ENCODE data around the gene MYO5B. TPM values are rescaled to one million over a fixed set of nuclear protein-coding genes. Genes with fewer than 3 reads are reported as not detected.

The MYO5B gene
- total RNA-seq, 1 experiment from 2014 or later: 25.0 TPM

- no peak for DNase-seq (ENCODE audit: extremely low read depth, low read depth)
Observed at GRCh38 chr18:49863769-49864621, 331.0 kb downstream of the MYO5B start.

GRCh38 chr18:49862656-49863385 lies 332.1 kb downstream of the MYO5B start:
- DNase-seq (ENCODE audit: extremely low read depth, low read depth): no peak

- DNase-seq (ENCODE audit: extremely low read depth, low read depth): no peak
Observed at GRCh38 chr18:49861659-49862058, 333.3 kb downstream of the MYO5B start.

GRCh38 chr18:49859725-49860124 lies 335.2 kb downstream of the MYO5B start:
- DNase-seq (ENCODE audit: extremely low read depth, low read depth): no peak

- DNase-seq (ENCODE audit: extremely low read depth, low read depth): no peak
Observed at GRCh38 chr18:49859021-49859359, 336.0 kb downstream of the MYO5B start.

- DNase-seq (ENCODE audit: extremely low read depth, low read depth): peak; percentile 56
Observed at GRCh38 chr18:49858309-49859020, 336.5 kb downstream of the MYO5B start.

- no peak for DNase-seq (ENCODE audit: extremely low read depth, low read depth)
Observed at GRCh38 chr18:49857708-49858107, 337.2 kb downstream of the MYO5B start.

- no peak for DNase-seq (ENCODE audit: extremely low read depth, low read depth)
Observed at GRCh38 chr18:49856496-49856895, 338.5 kb downstream of the MYO5B start.

- no peak for DNase-seq (ENCODE audit: extremely low read depth, low read depth)
Observed at GRCh38 chr18:49855711-49856415, 339.1 kb downstream of the MYO5B start.

- DNase-seq (ENCODE audit: extremely low read depth, low read depth): no peak
Observed at GRCh38 chr18:49854681-49855080, 340.3 kb downstream of the MYO5B start.

GRCh38 chr18:49853436-49853835 lies 341.5 kb downstream of the MYO5B start:
- no peak for DNase-seq (ENCODE audit: extremely low read depth, low read depth)

GRCh38 chr18:49853011-49853410 lies 341.9 kb downstream of the MYO5B start:
- DNase-seq (ENCODE audit: extremely low read depth, low read depth): no peak

- no peak for DNase-seq (ENCODE audit: extremely low read depth, low read depth)
Observed at GRCh38 chr18:49851624-49852023, 343.3 kb downstream of the MYO5B start.

GRCh38 chr18:49850636-49851035 lies 344.3 kb downstream of the MYO5B start:
- no peak for DNase-seq (ENCODE audit: extremely low read depth, low read depth)

- DNase-seq (ENCODE audit: extremely low read depth, low read depth): peak; percentile 83
Observed at GRCh38 chr18:49849331-49850217, 345.4 kb downstream of the MYO5B start.

- DNase-seq (ENCODE audit: extremely low read depth, low read depth): no peak
Observed at GRCh38 chr18:49848115-49848514, 346.8 kb downstream of the MYO5B start.

GRCh38 chr18:49847524-49847923 lies 347.4 kb downstream of the MYO5B start:
- no peak for DNase-seq (ENCODE audit: extremely low read depth, low read depth)

GRCh38 chr18:49846718-49847470 lies 348.1 kb downstream of the MYO5B start:
- no peak for DNase-seq (ENCODE audit: extremely low read depth, low read depth)

GRCh38 chr18:49846361-49846662 lies 348.6 kb downstream of the MYO5B start:
- DNase-seq (ENCODE audit: extremely low read depth, low read depth): no peak
